Measurements from ENCODE around the gene SLC16A1.
"Not testable (repeated sequence)": the region's sequence is repeated elsewhere in the genome, so short reads cannot be mapped to it uniquely, and the experiment has no call there.

SLC16A1 gene

GRCh38 chr1:112888630-112889029, 67.4 kb downstream of the SLC16A1 start:
- TF ChIP-seq, protein P1, sequence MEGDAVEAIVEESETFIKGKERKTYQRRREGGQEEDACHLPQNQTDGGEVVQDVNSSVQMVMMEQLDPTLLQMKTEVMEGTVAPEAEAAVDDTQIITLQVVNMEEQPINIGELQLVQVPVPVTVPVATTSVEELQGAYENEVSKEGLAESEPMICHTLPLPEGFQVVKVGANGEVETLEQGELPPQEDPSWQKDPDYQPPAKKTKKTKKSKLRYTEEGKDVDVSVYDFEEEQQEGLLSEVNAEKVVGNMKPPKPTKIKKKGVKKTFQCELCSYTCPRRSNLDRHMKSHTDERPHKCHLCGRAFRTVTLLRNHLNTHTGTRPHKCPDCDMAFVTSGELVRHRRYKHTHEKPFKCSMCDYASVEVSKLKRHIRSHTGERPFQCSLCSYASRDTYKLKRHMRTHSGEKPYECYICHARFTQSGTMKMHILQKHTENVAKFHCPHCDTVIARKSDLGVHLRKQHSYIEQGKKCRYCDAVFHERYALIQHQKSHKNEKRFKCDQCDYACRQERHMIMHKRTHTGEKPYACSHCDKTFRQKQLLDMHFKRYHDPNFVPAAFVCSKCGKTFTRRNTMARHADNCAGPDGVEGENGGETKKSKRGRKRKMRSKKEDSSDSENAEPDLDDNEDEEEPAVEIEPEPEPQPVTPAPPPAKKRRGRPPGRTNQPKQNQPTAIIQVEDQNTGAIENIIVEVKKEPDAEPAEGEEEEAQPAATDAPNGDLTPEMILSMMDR (IDR thresholded peaks at IDR 0.05; ENCODE audit: low read depth, low read length, missing control alignments): no peak
- DNase-seq (ENCODE audit: low read depth): no peak
- no peak overlapping the region for H3K4me3 ChIP-seq (ENCODE audit: low read depth, low read length)

DNA sequence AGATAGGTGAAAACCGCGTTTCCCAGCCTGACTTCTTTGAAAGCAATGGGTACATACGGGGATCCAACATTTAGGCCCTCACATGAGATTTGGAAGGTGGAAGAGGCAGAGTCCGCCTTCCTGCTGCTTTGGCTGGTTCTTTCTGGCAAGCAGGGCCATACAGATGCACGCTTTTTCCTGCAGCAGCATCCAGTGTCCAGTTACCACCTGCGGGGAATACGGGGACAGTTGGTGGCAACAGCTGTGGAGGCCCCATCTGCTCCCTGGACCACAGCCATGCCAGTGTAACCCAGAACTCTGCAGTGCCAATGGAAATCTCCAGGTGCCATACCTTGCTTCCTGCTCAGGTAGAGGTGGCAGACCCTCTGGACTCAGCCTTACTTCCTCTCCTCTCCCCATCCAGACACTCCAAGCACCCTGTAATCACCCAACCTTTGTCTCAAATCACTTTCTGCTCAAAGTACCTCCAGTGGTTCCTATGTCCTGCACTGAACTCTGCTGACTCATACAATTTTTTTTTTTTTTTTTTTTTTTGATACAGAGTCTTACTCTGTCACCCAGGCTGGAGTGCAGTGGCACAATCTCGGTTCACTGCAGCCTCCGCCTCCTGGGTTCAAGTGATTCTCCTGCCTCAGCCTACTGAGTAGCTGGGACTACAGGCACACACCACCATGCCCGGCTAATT, 68.3 kb downstream of the SLC16A1 start:
- no peak overlapping the region for H3K4me3 ChIP-seq (ENCODE audit: low read depth, low read length)
- TF ChIP-seq, protein P1 (IDR thresholded peaks at IDR 0.05; ENCODE audit: low read depth, low read length, missing control alignments): no peak
- no peak for DNase-seq (ENCODE audit: low read depth)

DNA sequence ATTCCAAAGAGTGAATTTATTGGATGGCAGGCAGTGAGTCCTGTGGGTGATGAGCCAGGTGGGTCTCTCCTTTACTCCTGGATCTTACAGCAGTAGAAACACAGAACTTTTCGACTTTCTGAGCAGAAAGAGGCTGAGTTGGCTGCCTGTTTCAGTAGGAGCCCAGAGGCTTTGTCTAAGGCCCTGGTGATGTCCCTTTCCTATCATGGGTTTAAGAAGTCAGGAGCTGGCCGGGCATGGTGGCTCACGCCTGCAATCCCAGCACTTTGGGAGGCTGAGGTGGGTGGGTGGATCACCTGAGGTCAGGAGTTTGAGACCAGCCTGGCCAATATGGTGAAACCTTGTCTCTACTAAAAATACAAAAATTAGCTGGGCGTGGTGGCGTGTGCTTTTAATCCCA, 71.0 kb downstream of the SLC16A1 start:
- not testable (repeated sequence) for DNase-seq (ENCODE audit: low read depth); H3K4me3 ChIP-seq (ENCODE audit: low read depth, low read length)

DNA sequence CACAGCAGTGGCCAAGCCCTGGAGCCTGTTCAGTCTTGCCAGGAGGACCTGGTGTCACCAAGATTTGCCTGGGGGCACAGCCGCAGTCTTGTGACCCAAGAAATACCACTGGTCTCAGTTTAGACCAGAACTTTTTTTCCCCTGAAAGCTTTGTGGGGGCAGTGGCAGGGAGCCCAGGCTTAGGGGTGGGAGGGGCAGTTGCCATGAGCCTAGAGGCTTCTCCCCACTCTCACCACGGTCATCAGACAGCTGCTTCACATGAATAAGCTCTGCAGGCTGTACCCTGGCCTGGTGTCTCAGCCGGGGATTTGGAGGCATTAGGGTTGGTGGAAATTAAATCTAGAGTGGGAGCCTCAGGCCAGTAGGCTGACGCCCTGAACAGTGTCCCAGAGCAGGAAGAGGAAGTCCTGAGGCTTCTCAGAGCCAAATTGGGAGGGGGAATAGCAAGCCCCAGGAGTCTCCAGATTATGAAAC, 73.7 kb downstream of the SLC16A1 start:
- H3K4me3 ChIP-seq (ENCODE audit: low read depth, low read length): no peak overlapping the region

GRCh38 chr1:112881742-112882127, 74.3 kb downstream of the SLC16A1 start:
- DNase-seq (ENCODE audit: low read depth): no peak
- TF ChIP-seq, protein P1 (IDR thresholded peaks at IDR 0.05; ENCODE audit: low read depth, low read length, missing control alignments): no peak
- H3K4me3 ChIP-seq (ENCODE audit: low read depth, low read length): no peak overlapping the region

More for the DNA sequence above, 73.7 kb downstream of the SLC16A1 start:
- TF ChIP-seq, protein P1 (IDR thresholded peaks at IDR 0.05; ENCODE audit: low read depth, low read length, missing control alignments): no peak
- no peak for DNase-seq (ENCODE audit: low read depth)

DNA sequence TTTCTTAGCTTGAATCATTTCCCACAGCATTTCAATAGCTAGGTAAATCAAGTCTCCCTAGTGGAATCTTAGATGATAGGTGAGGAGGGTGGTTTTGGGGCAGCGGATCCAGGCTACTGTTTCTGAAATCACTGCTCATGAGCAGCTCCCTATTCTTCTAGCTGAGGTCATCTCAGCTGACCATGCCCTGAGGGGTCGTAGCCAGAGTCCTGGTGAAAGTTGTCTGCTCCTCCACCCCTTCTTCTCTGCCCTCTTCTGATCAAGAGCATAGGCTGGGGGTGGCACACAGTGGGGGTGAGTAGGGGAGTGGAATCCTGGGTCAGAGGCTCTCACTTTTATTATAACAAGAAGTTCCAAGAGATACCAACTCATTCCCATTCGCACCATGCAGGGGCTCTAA, 76.2 kb downstream of the SLC16A1 start:
- H3K4me3 ChIP-seq (ENCODE audit: low read depth, low read length): no peak overlapping the region
- DNase-seq (ENCODE audit: low read depth): no peak
- TF ChIP-seq, protein P1 (IDR thresholded peaks at IDR 0.05; ENCODE audit: low read depth, low read length, missing control alignments): no peak

- H3K4me3 ChIP-seq (ENCODE audit: low read depth, low read length): no peak overlapping the region
- TF ChIP-seq, protein P1 (IDR thresholded peaks at IDR 0.05; ENCODE audit: low read depth, low read length, missing control alignments): no peak
- no peak for DNase-seq (ENCODE audit: low read depth)
Observed at GRCh38 chr1:112878321-112878720, 77.7 kb downstream of the SLC16A1 start.
